HCT116 (cell line): ENCODE data around the gene HOXC6. TPM values are rescaled to one million over a fixed set of nuclear protein-coding genes. Genes with fewer than 3 reads are reported as not detected.

Experiments
- ATAC-seq: fragments of 200-7000 bp; cut with Tn5 transposase; 2 replicates; pipeline ENCODE4 v1.9.1; 2020; ENCODE audit warnings: mild to moderate bottlenecking, moderate library complexity
- BruUV-seq: library from RNA; stranded (reverse); fragments of 400-500 nt; replicated peaks from 2 replicates; lab custom pipeline; 2021; lab: Mats Ljungman, UMichigan
- CTCF ChIA-PET: fragments of 300-600 bp; sonication (Branson Sonifier 250); formaldehyde crosslinking; loops from one replicate; lab custom pipeline; 2021; ENCODE audit warnings: antibody characterized with exemption; lab: Charles Lee
- POLR2A ChIA-PET: fragments of 300-600, 350-600 bp; sonication (Branson Sonifier 250); formaldehyde crosslinking; loops from one replicate; lab custom pipeline; 2021; ENCODE audit warnings: antibody characterized with exemption; lab: Charles Lee
- RAD21 ChIA-PET, 2 experiments: fragments of 300-600 bp; sonication (Branson Sonifier 250); formaldehyde crosslinking; loops; one replicate each; lab custom pipeline; 2023; ENCODE audit warnings: low total read pairs in 2 of 2; ENCODE audit not compliant: uncharacterized antibody in 2 of 2, unreplicated experiment in 2 of 2, low non-redundant PET in 1 of 2; lab: Charles Lee
- DNase-seq: peaks from one replicate; pipeline ENCODE4 v3.0.0-alpha.2; 2010; ENCODE audit warnings: low read depth, low spot score
- H2AFZ ChIP-seq: fragments of 200-600 bp; shearing (Covaris generic), sonication (generic); 2 replicates; pipeline ENCODE4 v1.6.1; 2017; ENCODE audit warnings: low read depth, mixed run types, mixed read lengths, antibody characterized with exemption, low read length; ENCODE audit not compliant: poor library complexity, severe bottlenecking
- H3K27ac ChIP-seq: 2 replicates; pipeline ENCODE4 v1.5.1; 2012; ENCODE audit warnings: low read depth, low read length
- H3K27me3 ChIP-seq: fragments of 200-600 bp; sonication (generic); 2 replicates; pipeline ENCODE4 v1.6.1; 2016; ENCODE audit warnings: mixed run types, low read length, mixed read lengths; ENCODE audit not compliant: insufficient read depth
- H3K36me3 ChIP-seq, 2 experiments: fragments of 200-500 bp in 1 of 2; fragments of 200-600 bp in 1 of 2; sonication (Bioruptor generic) in 1 of 2; sonication (generic) in 1 of 2; 2 replicates each; pipeline versions ENCODE4 v1.5.1 to v1.6.1; 2014 to 2016; ENCODE audit warnings: low read length in 2 of 2, inconsistent platforms in 1 of 2, mixed read lengths in 1 of 2, mixed run types in 1 of 2; ENCODE audit not compliant: insufficient read depth in 2 of 2, control insufficient read depth in 1 of 2
- H3K4me1 ChIP-seq, 2 experiments: fragments of 200-600 bp in 1 of 2; sonication (generic) in 1 of 2; 2 replicates each; pipeline versions ENCODE4 v1.5.1 to v1.6.1; 2012 to 2017; ENCODE audit warnings: low read length in 2 of 2, inconsistent platforms in 1 of 2, mild to moderate bottlenecking in 1 of 2, mixed read lengths in 1 of 2, mixed run types in 1 of 2, moderate library complexity in 1 of 2; ENCODE audit not compliant: insufficient read depth in 2 of 2, control insufficient read depth in 1 of 2
- H3K4me2 ChIP-seq: fragments of 200-600 bp; sonication (generic); 2 replicates; pipeline ENCODE4 v1.6.1; 2017; ENCODE audit warnings: mixed run types, low read length, mixed read lengths
- H3K4me3 ChIP-seq, 2 experiments: fragments of 200-600 bp in 1 of 2; sonication (generic) in 1 of 2; replicated peaks in 1 of 2; 2 replicates each; pipeline ENCODE4 v1.5.1; 2011 to 2016; ENCODE audit warnings: low read length in 2 of 2, control low read depth in 1 of 2, low read depth in 1 of 2, mild to moderate bottlenecking in 1 of 2, mixed read lengths in 1 of 2, mixed run types in 1 of 2
- H3K79me2 ChIP-seq: fragments of 200-600 bp; sonication (generic); 2 replicates; pipeline ENCODE4 v1.6.1; 2017; ENCODE audit warnings: mild to moderate bottlenecking, mixed run types, low read length, moderate library complexity, mixed read lengths; ENCODE audit not compliant: insufficient read depth
- H3K9ac ChIP-seq: fragments of 200-600 bp; sonication (generic); 2 replicates; pipeline ENCODE4 v1.6.1; 2016; ENCODE audit warnings: low read length, mixed read lengths
- H3K9me2 ChIP-seq: fragments of 200-600 bp; sonication (generic), shearing (Covaris generic); 2 replicates; pipeline ENCODE4 v1.6.1; 2017; ENCODE audit warnings: mixed run types, mild to moderate bottlenecking, moderate library complexity; ENCODE audit not compliant: insufficient read depth
- H3K9me3 ChIP-seq, 2 experiments: fragments of 200-500 bp in 1 of 2; fragments of 200-600 bp in 1 of 2; sonication (Bioruptor generic) in 1 of 2; sonication (generic) in 1 of 2; 2 replicates each; pipeline ENCODE4 v1.6.1; 2014 to 2017; ENCODE audit warnings: low read length in 2 of 2, mixed read lengths in 2 of 2, inconsistent platforms in 1 of 2, low read depth in 1 of 2, mild to moderate bottlenecking in 1 of 2, mixed run types in 1 of 2, moderate library complexity in 1 of 2; ENCODE audit not compliant: control insufficient read depth in 1 of 2, insufficient read depth in 1 of 2
- H4K20me1 ChIP-seq: fragments of 200-600 bp; sonication (generic), shearing (Covaris generic); 2 replicates; pipeline ENCODE4 v1.6.1; 2017; ENCODE audit warnings: mixed run types, mild to moderate bottlenecking, moderate library complexity; ENCODE audit not compliant: insufficient read depth
- CEBPB ChIP-seq: IDR thresholded peaks from 2 replicates; pipeline ENCODE4 v1.6.1; 2012; ENCODE audit warnings: low read depth
- EGR1 ChIP-seq: IDR thresholded peaks from 2 replicates; pipeline ENCODE4 v1.6.1; 2012; ENCODE audit warnings: low read depth
- ELF1 ChIP-seq: IDR thresholded peaks from 2 replicates; pipeline ENCODE4 v1.6.1; 2012; ENCODE audit warnings: low read depth, borderline replicate concordance
- POLR2A ChIP-seq: IDR thresholded peaks from 2 replicates; pipeline ENCODE4 v1.7.0; 2011; ENCODE audit warnings: borderline replicate concordance; ENCODE audit not compliant: insufficient read depth, insufficient read length; ENCODE audit errors: extremely low read depth
- RAD21 ChIP-seq: IDR thresholded peaks from 2 replicates; pipeline ENCODE4 v1.6.1; 2012; ENCODE audit warnings: low read depth, mild to moderate bottlenecking
- SIN3A ChIP-seq: IDR thresholded peaks from 2 replicates; pipeline ENCODE4 v1.6.1; 2012; ENCODE audit warnings: low read depth
- SP1 ChIP-seq: IDR thresholded peaks from 2 replicates; pipeline ENCODE4 v1.6.1; 2012; ENCODE audit warnings: low read depth
- SRF ChIP-seq: IDR thresholded peaks from 2 replicates; pipeline ENCODE4 v1.6.1; 2012; ENCODE audit warnings: low read depth
- TCF7L2 ChIP-seq: IDR thresholded peaks from 2 replicates; pipeline ENCODE4 v1.7.0; 2011; ENCODE audit warnings: borderline replicate concordance, inconsistent platforms; ENCODE audit not compliant: insufficient read depth, insufficient read length; ENCODE audit errors: extremely low read depth
- ZBTB33 ChIP-seq: IDR thresholded peaks from 2 replicates; pipeline ENCODE4 v1.6.1; 2011; ENCODE audit warnings: mild to moderate bottlenecking, low read length, moderate library complexity; ENCODE audit not compliant: insufficient replicate concordance; ENCODE audit errors: extremely low read depth
- ZFX ChIP-seq: fragments of 450-650 bp; IDR thresholded peaks from 2 replicates; pipeline ENCODE4 v1.6.1; 2017
- ZNF274 ChIP-seq: fragments of 200-500 bp; sonication (Bioruptor generic); IDR thresholded peaks from 2 replicates; pipeline ENCODE4 v1.6.1; 2014; ENCODE audit warnings: mild to moderate bottlenecking, low read depth, low read length, inconsistent platforms
- intact Hi-C: fragments of 100-400 bp; cut with micrococcal nuclease; formaldehyde crosslinking; loops from 2 replicates; pipeline ENCODE4 v1.10.0; 2022
- total RNA-seq: library from RNA; stranded (reverse); gene quantifications from one replicate; pipeline ENCODE4 v1.2.1, GENCODE V29; 2021; ENCODE audit not compliant: unreplicated experiment

HOXC6 gene
- total RNA-seq, 1 experiment from 2014 or later, result 3.1 TPM

GRCh38 chr12:54074308-54074707 is 46.1 kb downstream of the HOXC6 start (continued):
- TF ChIP-seq ZNF274 (no peak), EGR1 (no peak), RAD21 (no peak), ELF1 (no peak), CEBPB (no peak), ZFX (no peak), SIN3A (no peak), ZBTB33 (no peak)
- TF ChIP-seq, all 23 proteins: peak for 0

- ChIA-PET CTCF (no interaction called here), POLR2A (no interaction called here), RAD21 (no interaction called here)
- H2AFZ ChIP-seq, result no peak overlapping the region
- no peak overlapping the region for H3K4me2 ChIP-seq
- no peaks in the 10 kb centered on the region for H3K9me2 ChIP-seq
- H3K4me1 ChIP-seq, result no peaks in the 10 kb centered on the region
- ATAC-seq, result no peak
- no peaks in the 10 kb centered on the region for H3K9me3 ChIP-seq
- no peak for DNase-seq
- no peak overlapping the region for H3K9ac ChIP-seq
- TF ChIP-seq CEBPB (no peak), POLR2A (no peak), SP1 (no peak), TCF7L2 (no peak), SRF (no peak), SIN3A (no peak)
- no peaks in the 10 kb centered on the region for H3K36me3 ChIP-seq
- H3K4me3 ChIP-seq, result no peak overlapping the region
- H3K79me2 ChIP-seq, result no peaks in the 10 kb centered on the region
- intact Hi-C loops, result no loop called here
- no TSS peak for BruUV-seq
- no peak overlapping the region for H3K27ac ChIP-seq
- no peaks in the 10 kb centered on the region for H3K27me3 ChIP-seq
- H4K20me1 ChIP-seq, result no peaks in the 10 kb centered on the region
Measured at GRCh38 chr12:54075409-54075808, 47.2 kb downstream of the HOXC6 start.
